Measurements from ENCODE around the gene FGF22.
"Not testable (repeated sequence)": the region's sequence is repeated elsewhere in the genome, so short reads cannot be mapped to it uniquely, and the experiment has no call there.

FGF22 gene

GRCh38 chr19:601790-602189, 37.9 kb upstream of the FGF22 start:
- H3K9me3 Mint-ChIP-seq: no peaks in the 10 kb centered on the region
- H3K27me3 Mint-ChIP-seq: peaks cover 10% of the 10 kb centered on the region
- intact Hi-C loops (cut with micrococcal nuclease): no loop called here
- no peak overlapping the region for H3K27ac Mint-ChIP-seq
- H3K4me1 Mint-ChIP-seq (ENCODE audit: low read depth): peaks cover 8% of the 10 kb centered on the region
- H3K36me3 Mint-ChIP-seq (ENCODE audit: low read depth): no peaks in the 10 kb centered on the region
- no peak overlapping the region for H3K4me3 Mint-ChIP-seq

- peaks cover 8% of the 10 kb centered on the region for H3K4me1 Mint-ChIP-seq (ENCODE audit: low read depth)
- no peaks in the 10 kb centered on the region for H3K36me3 Mint-ChIP-seq (ENCODE audit: low read depth)
- no peak overlapping the region for H3K4me3 Mint-ChIP-seq
- peak overlapping the region; percentile 4 for H3K27ac Mint-ChIP-seq
- H3K27me3 Mint-ChIP-seq: peaks cover 10% of the 10 kb centered on the region
- intact Hi-C loops (cut with micrococcal nuclease): no loop called here
- no peaks in the 10 kb centered on the region for H3K9me3 Mint-ChIP-seq
These were observed 37.0 kb upstream of the FGF22 start for GRCh38 chr19:602391-603301.

- H3K9me3 Mint-ChIP-seq; H3K4me1 Mint-ChIP-seq (ENCODE audit: low read depth); H3K27ac Mint-ChIP-seq; H3K27me3 Mint-ChIP-seq; intact Hi-C loops (cut with micrococcal nuclease); H3K4me3 Mint-ChIP-seq; H3K36me3 Mint-ChIP-seq (ENCODE audit: low read depth): not testable (repeated sequence)
These were observed 36.4 kb upstream of the FGF22 start for GRCh38 chr19:603302-603639.

GRCh38 chr19:603779-604178, 35.9 kb upstream of the FGF22 start:
- H3K4me1 Mint-ChIP-seq (ENCODE audit: low read depth); intact Hi-C loops (cut with micrococcal nuclease); H3K4me3 Mint-ChIP-seq; H3K36me3 Mint-ChIP-seq (ENCODE audit: low read depth); H3K9me3 Mint-ChIP-seq; H3K27ac Mint-ChIP-seq; H3K27me3 Mint-ChIP-seq: not testable (repeated sequence)

- H3K36me3 Mint-ChIP-seq (ENCODE audit: low read depth): no peaks in the 10 kb centered on the region
- H3K27ac Mint-ChIP-seq: no peak overlapping the region
- intact Hi-C loops (cut with micrococcal nuclease): no loop called here
- H3K4me3 Mint-ChIP-seq: no peak overlapping the region
- no peaks in the 10 kb centered on the region for H3K9me3 Mint-ChIP-seq
- peaks cover 6% of the 10 kb centered on the region for H3K27me3 Mint-ChIP-seq
- peaks cover 8% of the 10 kb centered on the region for H3K4me1 Mint-ChIP-seq (ENCODE audit: low read depth)
These were observed 35.3 kb upstream of the FGF22 start for GRCh38 chr19:604355-604754.

- intact Hi-C loops (cut with micrococcal nuclease); H3K27ac Mint-ChIP-seq: not testable (repeated sequence)
These were observed 34.4 kb upstream of the FGF22 start for GRCh38 chr19:605061-605971.

GRCh38 chr19:607301-608154, 32.2 kb upstream of the FGF22 start:
- no peaks in the 10 kb centered on the region for H3K9me3 Mint-ChIP-seq
- no peak overlapping the region for H3K4me3 Mint-ChIP-seq
- H3K27me3 Mint-ChIP-seq: peaks cover 20% of the 10 kb centered on the region
- peaks cover 17% of the 10 kb centered on the region for H3K4me1 Mint-ChIP-seq (ENCODE audit: low read depth)
- intact Hi-C loops (cut with micrococcal nuclease): no loop called here
- H3K36me3 Mint-ChIP-seq (ENCODE audit: low read depth): no peaks in the 10 kb centered on the region
- peak overlapping the region; percentile 74 for H3K27ac Mint-ChIP-seq

More at GRCh38 chr19:605061-605971, 34.4 kb upstream of the FGF22 start:
- not testable (repeated sequence) for H3K36me3 Mint-ChIP-seq (ENCODE audit: low read depth); H3K27me3 Mint-ChIP-seq; H3K9me3 Mint-ChIP-seq; H3K4me3 Mint-ChIP-seq
- H3K4me1 Mint-ChIP-seq (ENCODE audit: low read depth): peaks cover 15% of the 10 kb centered on the region

- intact Hi-C loops (cut with micrococcal nuclease): no loop called here
- Mint-ChIP-seq H3K27me3 (peaks cover 28% of the 10 kb centered on the region), H3K27ac (peak overlapping the region; percentile 74), H3K36me3 (ENCODE audit: low read depth) (no peaks in the 10 kb centered on the region), H3K4me1 (ENCODE audit: low read depth) (peaks cover 14% of the 10 kb centered on the region), H3K4me3 (peak overlapping the region; percentile 4), H3K9me3 (no peaks in the 10 kb centered on the region)
These were observed 31.3 kb upstream of the FGF22 start for GRCh38 chr19:608155-609003.

GRCh38 chr19:609004-609346, 30.7 kb upstream of the FGF22 start:
- peaks cover 14% of the 10 kb centered on the region for H3K4me1 Mint-ChIP-seq (ENCODE audit: low read depth)
- H3K27me3 Mint-ChIP-seq: peaks cover 32% of the 10 kb centered on the region
- intact Hi-C loops (cut with micrococcal nuclease): no loop called here
- H3K36me3 Mint-ChIP-seq (ENCODE audit: low read depth): no peaks in the 10 kb centered on the region
- H3K9me3 Mint-ChIP-seq: no peaks in the 10 kb centered on the region
- H3K27ac Mint-ChIP-seq: peak overlapping the region; percentile 74
- H3K4me3 Mint-ChIP-seq: peak overlapping the region; percentile 4

GRCh38 chr19:610071-610800, 29.4 kb upstream of the FGF22 start:
- intact Hi-C loops (cut with micrococcal nuclease): no loop called here
- peaks cover 14% of the 10 kb centered on the region for H3K4me1 Mint-ChIP-seq (ENCODE audit: low read depth)
- peak overlapping the region; percentile 71 for H3K4me3 Mint-ChIP-seq
- H3K36me3 Mint-ChIP-seq (ENCODE audit: low read depth): no peaks in the 10 kb centered on the region
- no peaks in the 10 kb centered on the region for H3K9me3 Mint-ChIP-seq
- H3K27ac Mint-ChIP-seq: peak overlapping the region; percentile 74
- peaks cover 44% of the 10 kb centered on the region for H3K27me3 Mint-ChIP-seq

- intact Hi-C loops (cut with micrococcal nuclease): no loop called here
- Mint-ChIP-seq H3K9me3 (no peaks in the 10 kb centered on the region), H3K36me3 (ENCODE audit: low read depth) (no peaks in the 10 kb centered on the region), H3K27me3 (peaks cover 50% of the 10 kb centered on the region), H3K4me1 (ENCODE audit: low read depth) (peaks cover 14% of the 10 kb centered on the region), H3K27ac (peak overlapping the region; percentile 74), H3K4me3 (peak overlapping the region; percentile 60)
These were observed 28.7 kb upstream of the FGF22 start for GRCh38 chr19:610801-611480.

GRCh38 chr19:611481-611868, 28.2 kb upstream of the FGF22 start:
- no peaks in the 10 kb centered on the region for H3K9me3 Mint-ChIP-seq
- H3K36me3 Mint-ChIP-seq (ENCODE audit: low read depth): no peaks in the 10 kb centered on the region
- intact Hi-C loops (cut with micrococcal nuclease): no loop called here
- peaks cover 50% of the 10 kb centered on the region for H3K27me3 Mint-ChIP-seq
- H3K27ac Mint-ChIP-seq: peak overlapping the region; percentile 74
- peaks cover 14% of the 10 kb centered on the region for H3K4me1 Mint-ChIP-seq (ENCODE audit: low read depth)
- H3K4me3 Mint-ChIP-seq: no peak overlapping the region

All from dendritic cell treated with granulocyte-macrophage colony-stimulating factor and Interleukin-4, amounts not matched to agents 40 ng/mL and 50 ng/mL, for 4 days (primary cell).